Left renal cortex interstitium (tissue), 4 donors: ENCODE data around the gene RIPOR3. TPM values are rescaled to one million over a fixed set of nuclear protein-coding genes. Genes with fewer than 3 reads are reported as not detected.
"Not testable (repeated sequence)": the region's sequence is repeated elsewhere in the genome, so short reads cannot be mapped to it uniquely, and the experiment has no call there.

Experiments
- DNase-seq, 4 donors: peaks; one replicate each; pipeline ENCODE4 v3.0.0-alpha.2; 2013; ENCODE audit warnings: low read depth in 4 of 4, low spot score in 2 of 4, missing footprints in 1 of 4
- polyA plus RNA-seq, 4 donors: library from polyadenylated mRNA; unstranded; fragments of 120-200 nt; gene quantifications; one replicate each; pipeline ENCODE4 v1.2.1, GENCODE V29; 2013; ENCODE audit not compliant: insufficient read length in 4 of 4

Gene RIPOR3
- polyA plus RNA-seq, 4 donors, result 6.4 to 10.0 (median 8.0) TPM

DNA sequence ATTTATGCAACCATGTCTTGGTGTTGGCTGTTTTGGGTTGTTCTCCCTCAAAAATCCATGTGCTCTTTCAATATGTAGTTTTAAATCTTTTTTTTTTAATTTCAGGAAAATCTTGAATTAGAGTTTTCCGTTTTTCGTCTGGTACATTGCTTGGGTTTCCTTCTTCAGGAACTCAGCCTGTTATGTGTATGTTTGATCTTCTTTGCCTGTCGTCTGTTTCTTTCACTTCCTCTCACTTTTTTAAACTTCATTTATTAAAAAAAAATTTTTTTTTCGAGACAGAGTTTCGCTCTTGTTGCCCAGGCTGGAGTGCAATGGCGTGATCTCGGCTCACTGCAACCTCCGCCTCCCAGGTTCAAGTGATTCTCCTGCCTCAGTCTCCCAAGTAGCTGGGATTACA, 151.5 kb downstream of the RIPOR3 start:
- not testable (repeated sequence) for DNase-seq

DNA sequence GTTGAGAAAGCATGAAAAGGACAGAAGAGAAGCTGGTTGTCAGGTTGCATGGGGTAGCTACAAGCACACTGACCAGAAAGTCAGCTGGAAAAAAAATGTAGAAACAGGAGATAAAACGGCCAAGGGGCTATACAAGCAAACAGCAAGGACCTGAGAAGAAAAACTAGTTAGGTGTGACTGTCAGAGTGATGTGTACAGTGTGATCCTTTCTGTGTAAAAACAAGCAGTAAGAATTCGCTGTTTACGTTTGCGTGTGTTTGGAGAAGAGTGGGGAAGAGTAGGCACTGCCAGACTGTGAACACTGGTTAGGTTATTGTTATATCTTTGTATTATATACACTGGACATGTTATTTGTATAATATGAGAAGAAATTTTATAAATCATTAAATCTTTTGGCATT, 153.1 kb downstream of the RIPOR3 start:
- DNase-seq, result no peak

DNA sequence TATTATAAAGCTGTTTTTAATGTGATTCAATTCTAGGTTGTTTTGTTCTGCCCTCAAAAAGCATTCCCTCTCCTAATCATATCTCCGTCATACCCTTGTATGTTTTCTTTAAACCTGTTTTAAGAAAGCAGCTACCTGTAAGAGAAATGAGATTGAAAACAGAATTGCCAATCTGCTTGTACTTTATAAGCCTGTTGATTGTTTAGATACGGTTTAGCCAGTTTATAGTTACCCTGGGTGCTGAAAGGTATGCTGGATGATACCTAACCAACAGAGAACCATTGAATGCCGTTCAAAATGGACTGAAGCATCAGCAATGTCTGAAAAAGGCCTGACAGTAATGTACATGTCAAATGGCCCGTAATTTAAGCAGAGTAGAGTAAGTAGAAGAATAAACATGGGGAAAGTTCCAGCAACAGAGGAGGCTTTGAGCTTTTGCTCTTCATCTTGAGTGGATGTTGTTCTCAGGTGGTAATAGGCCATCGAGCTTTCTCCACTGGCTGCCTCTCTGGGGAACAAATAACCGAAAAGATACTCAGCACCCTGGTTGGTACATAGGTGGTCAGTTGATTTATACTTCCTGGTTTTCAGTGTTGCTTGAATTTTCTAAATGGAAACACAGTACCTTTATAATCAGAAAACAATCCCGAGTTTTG, 153.7 kb downstream of the RIPOR3 start:
- no peak for DNase-seq

DNA sequence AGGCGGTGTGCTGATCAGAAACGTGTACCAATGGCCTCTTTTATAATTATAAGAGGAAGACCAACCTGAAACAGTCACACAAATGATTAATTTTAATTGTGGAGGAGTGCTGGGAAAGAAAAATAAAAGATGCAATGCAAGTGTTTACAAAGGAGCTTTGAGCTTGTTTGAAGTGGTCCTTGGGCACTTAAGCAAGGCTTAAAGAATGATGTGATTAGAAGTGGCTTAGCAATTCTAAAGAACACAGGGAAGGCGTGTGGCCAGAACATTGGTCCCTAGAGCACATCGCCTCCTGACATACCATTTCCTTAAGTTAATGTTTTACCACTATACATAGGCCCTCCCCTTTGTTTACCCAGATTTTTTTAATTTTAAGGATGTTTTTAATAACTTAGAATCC, 155.0 kb downstream of the RIPOR3 start:
- DNase-seq, result no peak

Other genes with a start within 250 kb of the RIPOR3 start
- gene PTPN1, start 181.2 kb downstream of the RIPOR3 start, polyA plus RNA-seq, result 10 to 100 TPM; 31.3 to 33.6 (median 32.4) TPM
- gene PARD6B, start 40.0 kb upstream of the RIPOR3 start, polyA plus RNA-seq, result 10 to 100 TPM; 19.1 to 26.8 (median 22.8) TPM
- gene BCAS4, start 103.5 kb upstream of the RIPOR3 start, polyA plus RNA-seq, result 1 to 10 TPM; 5.1 to 5.8 (median 5.4) TPM
- gene ADNP, start 239.9 kb upstream of the RIPOR3 start, polyA plus RNA-seq, result 100 to 1,000 TPM; 112 to 122 (median 116) TPM